Panc1 (cell line): ENCODE results near the gene DNAAF8. TPM values are rescaled to one million over a fixed set of nuclear protein-coding genes. Genes with fewer than 3 reads are reported as not detected.

Experiments
- ATAC-seq: fragments of 200-7000 bp; cut with Tn5 transposase; 2 replicates; pipeline ENCODE4 v1.9.1; 2020; ENCODE audit warnings: mild to moderate bottlenecking, moderate library complexity
- BruUV-seq: library from RNA; stranded (reverse); fragments of 400-500 nt; replicated peaks from 2 replicates; lab custom pipeline; 2021; lab: Mats Ljungman, UMichigan
- CTCF ChIA-PET: fragments of 300-600 bp; sonication (Branson Sonifier 250); formaldehyde crosslinking; loops from one replicate; lab custom pipeline; 2022; ENCODE audit warnings: antibody characterized with exemption; lab: Charles Lee
- POLR2A ChIA-PET: fragments of 300-600 bp; sonication (Branson Sonifier 250); formaldehyde crosslinking; loops from one replicate; lab custom pipeline; 2022; ENCODE audit warnings: antibody characterized with exemption; lab: Charles Lee
- DNase-seq: peaks from one replicate; pipeline ENCODE4 v3.0.0-alpha.2; 2010; ENCODE audit warnings: low read depth, low spot score
- H3K27ac ChIP-seq: 2 replicates; pipeline ENCODE4 v1.5.1; 2011; ENCODE audit warnings: mild to moderate bottlenecking, low read length, inconsistent platforms
- H3K27me3 ChIP-seq: fragments of 200-500 bp; sonication (Bioruptor generic); 2 replicates; pipeline ENCODE4 v1.6.0; 2014; ENCODE audit warnings: low read length, inconsistent platforms; ENCODE audit not compliant: control insufficient read depth, insufficient read depth
- H3K36me3 ChIP-seq: fragments of 200-500 bp; sonication (Bioruptor generic); 2 replicates; pipeline ENCODE4 v1.5.1; 2014; ENCODE audit warnings: inconsistent platforms, mild to moderate bottlenecking, low read length, moderate library complexity; ENCODE audit not compliant: control insufficient read depth, insufficient read depth
- H3K4me1 ChIP-seq: 2 replicates; pipeline ENCODE4 v1.5.1; 2011; ENCODE audit warnings: inconsistent platforms, mild to moderate bottlenecking, low read length, moderate library complexity; ENCODE audit not compliant: control insufficient read depth, insufficient read depth
- H3K4me3 ChIP-seq, 2 experiments: 2 replicates each; pipeline ENCODE4 v1.5.1; 2011 to 2012; ENCODE audit warnings: low read depth in 2 of 2, low read length in 2 of 2, mild to moderate bottlenecking in 2 of 2, inconsistent platforms in 1 of 2, moderate library complexity in 1 of 2
- H3K9me3 ChIP-seq: fragments of 200-500 bp; sonication (Bioruptor generic); 2 replicates; pipeline ENCODE4 v1.5.1; 2014; ENCODE audit warnings: low read depth, mild to moderate bottlenecking, inconsistent platforms, low read length, moderate library complexity; ENCODE audit not compliant: control insufficient read depth, insufficient read depth
- POLR2AphosphoS5 ChIP-seq: IDR thresholded peaks from 2 replicates; pipeline ENCODE4 v1.6.1; 2012; ENCODE audit warnings: mild to moderate bottlenecking, low read depth, low read length, moderate library complexity
- REST ChIP-seq, 2 experiments: IDR thresholded peaks; 2 replicates each; pipeline ENCODE4 v1.6.1; 2011 to 2012; ENCODE audit warnings: low read depth in 2 of 2, control low read depth in 1 of 2, low read length in 1 of 2, mild to moderate bottlenecking in 1 of 2, moderate library complexity in 1 of 2; ENCODE audit not compliant: insufficient read depth in 1 of 2
- SIN3A ChIP-seq: IDR thresholded peaks from 2 replicates; pipeline ENCODE4 v1.6.1; 2012; ENCODE audit warnings: low read depth, mild to moderate bottlenecking, low read length, moderate library complexity, borderline replicate concordance; ENCODE audit not compliant: insufficient read depth
- TCF7L2 ChIP-seq: IDR thresholded peaks from 2 replicates; pipeline ENCODE4 v1.6.1; 2011; ENCODE audit warnings: mild to moderate bottlenecking, low read depth, low read length, inconsistent platforms
- in situ Hi-C: cut with HindIII; loops from 2 replicates; pipeline ENCODE4 v1.10.0; 2016; ENCODE audit warnings: low sequenced_read_pairs, low pct_unique_long_range_greater_than_20kb
- intact Hi-C: fragments of 100-400 bp; cut with micrococcal nuclease; formaldehyde crosslinking; loops from one replicate; pipeline ENCODE4 v1.10.0; 2022; ENCODE audit not compliant: unreplicated experiment
- total RNA-seq: library from RNA; stranded (reverse); gene quantifications from one replicate; pipeline ENCODE4 v1.2.1, GENCODE V29; 2021; ENCODE audit not compliant: unreplicated experiment
- TF ChIP-seq, protein P1 (sequence below): fragments of 450-650 bp; IDR thresholded peaks from 2 replicates; pipeline ENCODE4 v1.5.1; 2017; ENCODE audit warnings: mild to moderate bottlenecking

The DNAAF8 gene
- total RNA-seq, 1 experiment from 2014 or later, result 2.3 TPM

- no peaks in the 10 kb centered on the region for H3K36me3 ChIP-seq
- DNase-seq, result no peak
- POLR2A ChIA-PET, result no interaction called here
- no TSS peak for BruUV-seq
- no peaks in the 10 kb centered on the region for H3K4me1 ChIP-seq
- TF ChIP-seq, protein P1, sequence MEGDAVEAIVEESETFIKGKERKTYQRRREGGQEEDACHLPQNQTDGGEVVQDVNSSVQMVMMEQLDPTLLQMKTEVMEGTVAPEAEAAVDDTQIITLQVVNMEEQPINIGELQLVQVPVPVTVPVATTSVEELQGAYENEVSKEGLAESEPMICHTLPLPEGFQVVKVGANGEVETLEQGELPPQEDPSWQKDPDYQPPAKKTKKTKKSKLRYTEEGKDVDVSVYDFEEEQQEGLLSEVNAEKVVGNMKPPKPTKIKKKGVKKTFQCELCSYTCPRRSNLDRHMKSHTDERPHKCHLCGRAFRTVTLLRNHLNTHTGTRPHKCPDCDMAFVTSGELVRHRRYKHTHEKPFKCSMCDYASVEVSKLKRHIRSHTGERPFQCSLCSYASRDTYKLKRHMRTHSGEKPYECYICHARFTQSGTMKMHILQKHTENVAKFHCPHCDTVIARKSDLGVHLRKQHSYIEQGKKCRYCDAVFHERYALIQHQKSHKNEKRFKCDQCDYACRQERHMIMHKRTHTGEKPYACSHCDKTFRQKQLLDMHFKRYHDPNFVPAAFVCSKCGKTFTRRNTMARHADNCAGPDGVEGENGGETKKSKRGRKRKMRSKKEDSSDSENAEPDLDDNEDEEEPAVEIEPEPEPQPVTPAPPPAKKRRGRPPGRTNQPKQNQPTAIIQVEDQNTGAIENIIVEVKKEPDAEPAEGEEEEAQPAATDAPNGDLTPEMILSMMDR, result no peak
- CTCF ChIA-PET, result no interaction called here
- H3K27ac ChIP-seq, result no peak overlapping the region
- no peaks in the 10 kb centered on the region for H3K9me3 ChIP-seq
- H3K4me3 ChIP-seq, result no peak overlapping the region
- no peak for ATAC-seq
- intact Hi-C loops, result no loop called here
- in situ Hi-C loops, result no loop called here
- H3K27me3 ChIP-seq, result no peaks in the 10 kb centered on the region
These were observed 14.5 kb downstream of the DNAAF8 start for GRCh38 chr16:4748682-4749411.

GRCh38 chr16:4749700-4750257 is 15.4 kb downstream of the DNAAF8 start:
- no peaks in the 10 kb centered on the region for H3K9me3 ChIP-seq
- H3K27me3 ChIP-seq, result no peaks in the 10 kb centered on the region
- ATAC-seq (no peak), DNase-seq (no peak)
- CTCF ChIA-PET, result interaction anchor here (0.7 kb wide), 1 partner anchor 47 kb away, joined by 10 read pairs; no protein-coding TSS in a partner anchor
- H3K27ac ChIP-seq, result no peak overlapping the region
- in situ Hi-C loops (no loop called here), intact Hi-C loops (no loop called here)
- no TSS peak for BruUV-seq
- H3K4me3 ChIP-seq, result no peak overlapping the region
- H3K36me3 ChIP-seq, result no peaks in the 10 kb centered on the region
- H3K4me1 ChIP-seq, result no peaks in the 10 kb centered on the region
- TF ChIP-seq, protein P1, result no peak
- TF ChIP-seq POLR2AphosphoS5 (no peak), REST (IDR thresholded peaks at IDR 0.05; ENCODE audit: insufficient read depth in 1 of 2, low read depth in 2 of 2, low read length in 1 of 2) (no peak), TCF7L2 (no peak), SIN3A (no peak)
- POLR2A ChIA-PET, result interaction anchor here (0.7 kb wide), 1 partner anchor 224 kb away, joined by 21 read pairs; no protein-coding TSS in a partner anchor
